ENCODE measurements around the gene NOXA1.

The NOXA1 gene

DNA sequence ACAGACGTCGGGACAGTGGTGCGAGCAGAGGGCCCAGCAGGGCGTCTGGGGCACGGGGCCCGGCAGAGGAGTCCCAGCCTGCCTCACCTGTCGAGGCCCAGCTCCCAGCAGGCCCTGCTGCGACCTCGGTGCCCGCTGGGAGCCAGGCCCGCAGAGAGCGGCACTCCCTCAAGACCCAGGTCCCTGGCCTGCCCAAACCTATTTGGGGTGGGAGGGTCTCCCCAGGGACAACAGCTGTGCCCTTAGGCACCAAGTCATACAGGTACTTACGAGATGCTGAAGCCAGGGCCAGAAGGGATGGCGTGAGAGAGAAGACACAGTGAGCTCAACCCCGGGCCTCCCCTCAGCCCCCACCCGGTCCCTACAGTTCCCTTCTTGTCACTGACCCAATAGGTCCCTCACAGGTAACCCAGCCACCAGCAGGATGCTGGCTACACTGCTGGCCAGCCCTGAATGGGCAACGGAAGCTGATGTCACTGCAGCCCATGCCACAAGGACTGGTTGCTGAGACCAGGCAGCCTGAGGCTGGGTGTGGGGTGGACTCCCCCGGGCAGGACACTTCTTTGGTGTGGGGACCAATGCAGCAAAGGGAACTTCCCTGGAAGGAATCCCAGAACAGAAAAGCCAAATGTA lies 32.3 kb downstream of the NOXA1 start:
- DNase-seq = no peak

DNA sequence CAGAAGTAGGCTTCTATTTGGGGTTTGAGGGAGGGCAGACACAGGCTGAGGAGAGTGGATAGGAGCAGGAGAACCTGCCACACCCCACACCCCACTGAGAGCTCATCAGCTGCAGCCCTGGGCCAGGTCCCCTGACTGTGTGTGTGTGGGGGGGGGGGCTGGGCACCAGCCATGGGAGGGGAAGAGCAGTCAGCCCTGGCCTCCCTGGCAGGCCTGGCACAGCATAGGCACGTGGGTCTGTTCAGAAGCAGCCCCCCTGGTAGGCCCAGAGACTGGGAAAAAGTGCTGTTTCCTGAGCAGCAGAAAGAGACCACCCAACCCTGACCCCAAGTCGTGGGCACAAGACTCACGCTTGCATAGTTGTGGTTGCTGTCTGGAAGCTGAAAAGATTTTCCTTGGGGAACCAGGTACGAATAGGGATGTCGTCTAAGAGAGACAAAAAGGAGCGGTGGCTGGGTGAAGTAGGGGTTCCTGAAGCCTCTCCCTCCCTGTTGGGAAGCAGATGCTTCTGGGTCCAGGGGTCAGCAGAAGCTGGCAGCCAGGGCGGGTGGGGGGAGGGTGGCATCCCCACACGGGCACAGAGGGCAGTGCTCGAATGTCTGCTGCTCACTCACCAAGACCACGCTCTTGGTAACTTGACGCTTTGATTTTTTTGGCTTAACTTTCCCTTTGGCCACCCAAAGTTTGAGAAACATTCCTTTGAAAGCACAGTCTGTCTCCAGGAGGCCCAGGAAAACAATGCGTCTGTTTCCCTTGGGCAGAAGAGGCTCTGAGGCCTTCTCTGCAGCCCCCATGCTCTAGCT lies 33.1 kb downstream of the NOXA1 start:
- no peak for DNase-seq

GRCh38 chr9:137456864-137457405 lies 33.7 kb downstream of the NOXA1 start:
- DNase-seq = no peak

DNA sequence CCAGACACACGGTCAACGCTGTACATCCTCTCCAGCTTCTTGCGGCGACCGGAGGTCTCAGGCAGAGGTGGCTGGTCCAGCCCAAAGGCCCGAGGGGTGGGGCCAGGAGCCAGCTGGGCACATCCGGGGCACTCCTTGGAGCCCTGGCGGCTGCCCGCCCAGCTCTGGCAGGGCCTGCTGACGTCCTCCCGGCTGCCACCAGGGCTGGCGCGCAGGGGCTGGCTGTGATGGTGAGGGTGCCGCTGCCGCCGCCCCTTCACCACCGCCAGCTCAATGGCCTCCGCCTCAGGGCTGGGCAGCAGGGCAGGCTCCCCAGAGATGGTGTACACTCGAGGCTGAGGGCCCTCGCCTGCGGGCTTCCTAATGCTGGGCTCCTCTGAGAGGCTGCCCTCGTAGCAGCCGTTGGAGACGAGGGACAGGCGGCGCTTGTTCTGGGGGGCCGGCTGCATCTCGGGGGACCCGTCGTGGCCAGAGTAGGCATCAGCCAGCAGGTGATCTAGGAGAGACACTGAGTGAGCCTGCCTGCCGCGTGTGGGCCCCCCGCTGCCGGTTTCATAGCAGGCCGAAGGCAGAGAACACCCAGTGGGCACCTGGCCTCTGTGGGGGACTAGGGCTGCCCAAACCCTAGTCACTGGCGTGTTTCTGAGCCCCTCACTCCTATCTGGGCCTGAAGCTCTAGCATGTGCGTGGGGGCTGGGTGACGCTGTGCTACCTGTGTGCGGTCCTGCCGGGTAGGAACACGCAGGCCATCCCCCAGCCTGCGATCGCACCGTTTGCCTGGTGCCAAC lies 34.4 kb downstream of the NOXA1 start:
- DNase-seq = no peak

DNA sequence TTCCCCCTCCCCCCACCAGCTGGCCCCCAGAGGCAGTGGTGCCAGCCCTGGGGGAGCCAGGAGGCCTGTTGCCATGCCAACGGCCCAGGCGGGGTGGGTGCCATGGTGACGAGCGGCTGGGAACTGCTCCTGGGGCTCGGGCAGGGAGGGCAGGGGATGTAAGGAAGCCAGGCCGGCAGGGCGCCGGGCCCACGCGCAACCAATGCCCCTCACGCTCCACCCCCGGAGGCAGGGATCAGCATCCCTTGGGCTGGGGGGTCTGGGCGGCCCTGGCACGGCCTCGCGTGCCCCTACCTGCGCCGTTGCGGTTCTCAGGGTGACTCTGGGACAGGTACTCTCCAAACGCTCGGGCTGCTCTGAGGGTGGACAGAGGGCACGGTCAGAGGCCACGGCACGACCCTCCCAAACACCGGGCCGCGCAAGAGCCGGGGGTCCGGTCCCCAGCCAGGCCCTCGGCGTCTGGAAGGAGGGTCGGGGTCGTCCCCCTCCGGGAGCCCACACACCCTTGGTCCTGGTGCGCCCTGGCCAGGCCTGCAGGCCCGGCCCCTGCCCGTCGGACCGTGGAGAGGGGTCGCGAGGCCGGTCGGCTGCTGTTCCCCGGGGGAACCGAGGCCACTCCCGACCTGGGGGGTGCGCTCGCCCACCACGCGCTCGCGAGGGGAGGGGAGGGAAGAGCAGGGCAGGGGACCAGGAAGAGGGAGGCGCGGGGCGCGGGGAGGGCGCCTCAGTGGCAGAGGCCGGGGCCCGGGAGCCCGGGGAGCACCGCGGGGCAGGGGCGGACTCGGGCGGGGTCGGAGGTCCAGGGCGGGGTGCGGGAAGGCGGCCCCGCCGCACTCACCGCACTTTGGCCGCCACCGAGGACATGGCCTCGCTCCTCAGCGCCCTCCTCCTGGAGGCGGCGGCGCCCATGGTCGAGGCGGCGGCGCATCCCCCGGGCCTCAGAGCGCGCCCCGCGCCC lies 35.3 kb downstream of the NOXA1 start:
- no peak for DNase-seq

GRCh38 chr9:137459152-137459600 lies 36.0 kb downstream of the NOXA1 start, which contains the start of gene NSMF:
Gene NSMF (minus strand): TSS chr9:137459334. CDS start chr9:137459102, 232 bp downstream.
- peak; percentile 65 to 83 for DNase-seq

- DNase-seq = no peak
Measured at GRCh38 chr9:137459601-137460362, 36.6 kb downstream of the NOXA1 start.

GRCh38 chr9:137460363-137461315 lies 37.4 kb downstream of the NOXA1 start:
- no peak for DNase-seq

DNA sequence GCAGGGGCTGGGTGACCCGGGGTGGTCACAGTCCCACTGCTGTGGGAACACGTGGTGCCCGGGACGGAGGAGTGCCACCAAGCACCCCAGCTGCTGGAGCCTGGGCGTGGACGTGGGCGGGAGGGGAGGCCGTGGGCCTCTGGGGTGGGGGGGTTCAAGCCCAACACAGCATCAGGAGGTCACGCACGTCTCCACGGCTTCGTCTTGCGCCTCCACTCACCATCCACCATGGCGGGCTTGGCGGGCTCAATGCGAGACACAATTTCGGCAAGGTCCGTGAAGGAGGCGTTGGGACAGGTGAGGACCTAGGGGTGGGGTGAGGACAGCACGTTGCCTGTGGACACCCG lies 38.1 kb downstream of the NOXA1 start:
- DNase-seq = no peak

DNA sequence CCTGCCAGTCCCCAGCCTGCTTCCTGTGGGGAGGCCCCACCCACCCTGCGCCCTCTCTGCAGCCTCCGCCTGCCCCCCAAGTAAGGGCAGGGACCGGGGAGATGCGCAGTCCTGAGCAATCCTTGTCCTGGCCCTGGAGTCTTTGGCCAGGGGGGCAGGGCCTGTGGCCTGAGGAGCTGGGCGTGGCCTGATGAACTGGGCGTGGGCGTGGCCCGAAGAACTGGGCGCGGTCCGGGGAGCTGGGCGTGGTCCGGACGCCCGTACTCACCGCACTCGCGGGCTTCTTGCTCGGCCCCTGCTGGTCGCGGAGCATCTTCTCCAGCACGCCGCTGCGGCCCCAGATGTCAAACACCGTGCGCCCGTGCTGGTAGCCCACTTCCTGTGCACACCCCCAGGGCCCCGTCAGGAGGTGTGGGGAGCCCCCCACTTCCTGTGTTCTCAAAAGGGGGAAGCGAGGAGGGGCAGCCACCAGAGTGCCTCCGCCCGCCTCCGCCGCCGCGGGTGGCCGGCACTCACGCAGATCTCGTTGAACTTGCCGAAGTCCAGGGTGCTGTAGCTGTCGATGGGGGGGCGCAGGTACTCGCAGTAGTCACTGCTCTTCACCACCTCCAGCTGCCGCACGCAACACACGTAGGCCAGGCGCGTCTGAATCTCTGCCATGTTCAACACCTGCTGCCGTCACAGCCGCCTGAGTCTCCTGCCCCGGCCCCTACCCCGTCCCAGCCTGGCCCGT lies 38.6 kb downstream of the NOXA1 start:
- no peak for DNase-seq

DNA sequence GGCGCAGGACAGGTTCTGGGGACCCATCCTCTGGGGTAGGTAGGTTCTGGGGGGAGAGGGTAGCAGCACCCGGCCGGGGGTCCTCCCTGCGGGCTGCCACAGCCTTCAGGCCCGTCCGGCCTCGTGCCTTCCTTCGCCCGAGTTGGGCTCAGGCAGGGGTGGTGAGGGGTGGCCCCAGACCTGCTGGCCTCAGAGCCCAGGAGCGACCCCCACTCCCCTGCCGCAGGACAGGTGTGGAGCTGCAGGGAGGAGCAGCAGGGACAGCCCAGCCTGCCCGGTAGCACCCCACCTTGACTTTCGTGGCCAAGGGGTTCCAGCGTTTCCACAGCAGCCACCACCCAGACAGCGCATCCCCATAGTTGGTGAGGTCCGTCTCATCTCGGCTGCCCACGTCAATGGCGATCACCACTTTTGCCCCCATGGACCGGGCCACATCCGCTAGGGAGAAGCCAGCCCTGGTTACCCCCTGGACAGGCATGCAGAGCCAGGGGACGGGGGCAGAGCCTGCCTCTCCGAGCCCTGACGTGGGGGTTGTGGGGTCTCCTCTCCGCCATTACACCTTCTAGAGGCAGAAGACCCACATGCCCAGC lies 39.3 kb downstream of the NOXA1 start:
- DNase-seq = no peak

DNA sequence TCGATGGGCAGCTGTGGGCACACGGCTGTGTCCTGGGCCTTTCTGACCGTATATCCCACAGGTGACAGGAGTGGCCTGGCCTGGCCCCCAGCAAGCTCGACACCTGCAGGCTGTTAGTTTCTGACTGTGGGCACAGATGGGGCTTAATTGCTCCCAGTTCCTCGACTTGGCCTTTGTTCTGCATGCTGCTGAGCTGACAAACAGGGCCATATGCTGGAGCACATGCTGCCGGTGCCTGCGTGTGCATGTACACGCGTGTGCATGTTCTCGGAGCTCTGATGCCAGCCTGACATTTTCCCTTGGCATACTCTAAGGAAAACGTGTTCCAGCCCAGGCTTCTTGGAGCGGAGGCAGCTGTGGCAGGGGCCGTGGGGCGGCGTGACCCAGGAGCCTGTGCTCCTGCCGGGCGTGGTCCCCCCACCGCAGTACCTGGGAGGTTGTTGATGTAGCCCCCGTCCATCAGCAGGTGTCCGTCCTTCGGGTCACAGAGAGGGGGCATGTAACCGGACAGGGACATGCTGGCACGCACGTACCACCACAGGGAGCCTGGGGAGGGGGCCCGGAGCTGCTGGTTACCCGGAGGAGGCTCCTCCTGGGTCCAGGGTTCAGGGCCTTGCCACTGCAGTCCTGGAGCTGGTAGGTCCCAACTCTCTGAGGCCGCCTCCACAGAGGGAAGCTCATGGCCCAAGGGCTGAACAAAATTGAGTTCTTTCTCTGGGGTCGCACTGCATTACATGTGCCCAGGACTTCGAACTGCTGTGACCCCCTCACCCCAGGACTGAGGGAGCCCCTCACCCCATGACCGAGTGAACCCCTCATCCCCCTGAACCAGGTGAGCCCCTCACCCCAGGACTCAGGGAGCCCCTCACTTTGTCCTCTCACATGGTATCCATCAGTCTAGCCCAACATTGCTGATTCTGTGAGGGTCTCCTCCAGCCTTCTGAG lies 40.1 kb downstream of the NOXA1 start:
- DNase-seq = no peak

- no peak for DNase-seq
Measured at GRCh38 chr9:137463931-137464290, 40.7 kb downstream of the NOXA1 start.

DNA sequence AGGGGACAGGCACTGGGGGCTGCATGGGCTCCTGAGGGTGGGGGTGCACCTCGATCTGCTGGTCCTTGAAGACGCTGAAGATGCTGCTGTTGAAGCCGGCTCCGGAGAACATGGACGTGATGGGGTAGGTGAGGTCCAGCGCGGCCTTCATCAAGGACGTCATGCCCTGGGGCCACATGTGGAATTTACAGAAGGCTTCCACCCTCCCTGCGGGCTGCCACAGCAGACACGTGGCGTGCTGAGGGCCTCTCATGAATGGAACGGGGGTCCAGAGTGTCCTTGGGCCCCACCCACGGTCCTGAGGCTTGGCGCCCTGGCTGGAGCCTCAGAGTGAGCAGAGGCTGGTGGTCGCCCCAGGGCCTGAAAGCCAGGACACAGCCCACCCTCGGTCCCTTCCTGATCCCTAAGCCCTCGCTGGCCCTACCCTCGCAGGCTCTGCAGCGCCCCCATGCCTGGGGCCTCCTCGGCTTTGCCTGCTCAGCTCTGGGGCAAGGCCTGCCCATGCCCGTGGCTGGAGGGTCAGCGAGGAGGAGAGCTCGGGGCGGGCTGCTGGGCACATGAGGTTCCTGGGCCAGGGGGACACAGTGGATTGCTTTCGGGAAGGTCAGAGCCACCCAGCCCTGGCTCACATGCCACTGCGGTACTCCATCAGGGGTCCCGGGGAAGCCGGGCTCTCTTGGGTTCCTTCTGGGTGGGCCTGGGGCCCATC lies 41.3 kb downstream of the NOXA1 start:
- no peak for DNase-seq

GRCh38 chr9:137465000-137465719 lies 42.0 kb downstream of the NOXA1 start:
- DNase-seq = no peak

- DNase-seq = no peak
Measured at GRCh38 chr9:137465720-137466388, 42.7 kb downstream of the NOXA1 start.
